ENCODE data around the gene PLET1.

Gene PLET1

DNA sequence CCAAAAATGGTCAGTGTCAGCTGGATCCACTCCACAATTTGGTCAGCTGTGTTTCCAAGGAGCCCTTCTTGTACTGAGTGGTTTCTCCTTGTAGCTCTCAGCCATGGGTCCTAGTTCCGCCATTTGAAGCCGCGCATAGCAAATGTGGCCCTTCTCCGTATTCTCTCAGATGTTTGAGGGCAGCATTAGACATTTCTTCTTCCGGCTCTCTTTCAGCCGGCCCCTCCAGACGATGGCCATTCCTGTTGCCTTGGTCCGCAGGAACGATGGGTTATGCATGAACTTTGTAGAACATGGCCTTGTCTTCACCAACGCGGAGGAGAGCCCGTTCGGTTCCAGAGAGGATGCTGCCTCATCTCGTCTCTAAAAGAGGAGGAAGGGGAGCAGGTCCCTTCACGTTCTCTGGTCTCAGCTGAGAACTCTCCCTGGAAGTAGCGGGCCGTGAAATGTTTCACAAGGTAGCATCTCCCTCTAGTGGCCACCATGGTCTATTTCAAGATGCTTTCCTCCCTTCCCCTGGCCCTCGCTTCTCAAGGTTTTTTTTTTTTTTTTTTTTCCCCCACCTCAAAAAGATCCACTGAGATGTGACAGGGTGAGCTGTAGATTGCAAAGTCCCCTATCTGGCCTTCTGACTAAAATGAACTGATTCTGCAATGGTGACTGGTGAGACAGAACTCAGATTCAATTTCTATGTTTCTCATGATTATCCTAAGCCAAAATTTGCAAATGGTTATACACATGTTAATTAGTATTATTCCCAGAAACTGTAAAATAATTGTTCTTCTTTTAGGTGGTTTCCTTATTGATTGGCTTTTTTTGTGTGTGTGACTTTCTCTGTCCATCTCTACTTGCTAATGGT, 19.8 kb upstream of the PLET1 start:
- peak; percentile 62 for DNase-seq (ENCODE audit: low read depth)

DNA sequence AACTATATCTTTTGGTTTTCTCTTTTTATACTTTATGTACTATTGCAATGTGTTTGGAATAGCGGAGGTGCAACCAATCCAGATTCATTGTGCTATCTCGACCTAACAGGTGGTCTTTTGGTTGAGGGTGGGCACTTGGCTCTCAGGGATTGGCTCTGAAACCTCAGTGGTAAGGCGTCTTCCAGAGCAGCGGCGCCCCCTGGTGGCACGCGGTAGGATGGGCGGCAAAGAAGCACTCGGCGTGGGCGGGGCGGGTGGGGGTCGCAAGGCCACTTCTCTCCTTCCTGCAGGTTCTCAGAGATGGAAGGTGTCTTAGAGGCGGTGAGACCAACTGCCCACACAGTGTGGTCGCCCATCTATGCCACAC, 19.2 kb upstream of the PLET1 start:
- DNase-seq (ENCODE audit: low read depth) = peak; percentile 65

- no peak for DNase-seq (ENCODE audit: low read depth)
Measured at GRCh38 chr11:112278803-112279202, 18.1 kb upstream of the PLET1 start.

- no peak for DNase-seq (ENCODE audit: low read depth)
Measured at GRCh38 chr11:112277941-112278340, 17.3 kb upstream of the PLET1 start.

DNA sequence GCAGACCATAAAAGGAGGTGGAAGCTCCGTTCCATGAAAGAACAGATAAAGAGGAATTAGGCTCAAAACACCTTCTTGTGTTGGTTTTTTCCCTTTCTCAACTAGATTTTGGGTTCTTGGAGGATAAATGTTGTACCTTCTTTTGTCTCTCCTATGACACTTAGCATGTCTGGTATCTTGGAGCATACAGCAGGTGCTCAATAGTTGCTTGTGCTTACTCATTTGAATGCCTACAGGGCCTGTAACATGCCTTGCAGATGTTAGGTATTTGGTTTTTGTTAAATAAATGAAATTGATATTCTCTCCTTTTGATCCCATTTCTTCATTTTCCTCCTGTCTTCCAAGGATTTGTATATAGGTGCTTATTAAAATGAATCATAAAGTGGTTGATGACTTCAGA, 16.4 kb upstream of the PLET1 start:
- no peak for DNase-seq (ENCODE audit: low read depth)

DNA sequence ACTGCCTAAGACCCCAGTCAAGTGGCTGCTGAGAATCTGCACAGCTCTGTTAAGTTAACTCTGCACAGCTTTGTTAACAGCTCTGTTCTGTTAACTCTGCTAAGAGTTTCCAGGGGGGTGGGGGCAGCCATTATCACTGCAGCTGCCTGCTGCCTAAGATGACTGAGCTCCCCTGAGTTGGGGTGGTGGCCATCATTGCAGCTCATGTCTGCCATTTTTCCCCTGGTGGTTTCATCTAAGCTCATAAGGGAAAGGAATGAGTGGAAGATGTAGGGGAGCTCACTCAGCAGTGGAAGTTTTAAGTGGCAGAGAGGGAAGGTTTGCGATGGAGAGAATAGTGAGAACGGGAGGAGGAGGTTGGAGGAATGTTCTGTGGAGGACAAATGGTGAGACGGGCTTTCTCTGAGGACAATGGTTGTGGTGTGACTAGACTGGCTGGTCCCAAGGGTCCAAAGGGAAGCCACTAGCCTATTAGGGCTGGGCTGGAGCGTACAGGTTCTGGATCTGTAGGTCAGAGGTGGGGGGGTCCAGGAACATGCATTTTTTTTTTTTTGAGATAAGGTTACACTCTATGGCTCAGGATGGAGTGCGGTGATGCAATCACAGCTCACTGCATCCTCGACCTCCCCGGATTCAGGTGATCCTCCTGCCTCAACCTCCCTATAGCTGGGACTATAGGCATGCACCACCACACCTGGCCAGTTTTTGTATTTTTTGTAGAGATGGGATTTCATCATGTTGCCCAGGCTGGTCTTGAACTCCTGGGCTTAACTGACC, 13.5 kb upstream of the PLET1 start:
- no peak for DNase-seq (ENCODE audit: low read depth)

GRCh38 chr11:112273066-112273465, 12.4 kb upstream of the PLET1 start:
- DNase-seq (ENCODE audit: low read depth) = no peak

- DNase-seq (ENCODE audit: low read depth) = no peak
Measured at GRCh38 chr11:112271242-112271641, 10.6 kb upstream of the PLET1 start.

- no peak for DNase-seq (ENCODE audit: low read depth)
Measured at GRCh38 chr11:112270551-112271180, 10.0 kb upstream of the PLET1 start.

GRCh38 chr11:112269139-112269538, 8.5 kb upstream of the PLET1 start:
- no peak for DNase-seq (ENCODE audit: low read depth)

DNA sequence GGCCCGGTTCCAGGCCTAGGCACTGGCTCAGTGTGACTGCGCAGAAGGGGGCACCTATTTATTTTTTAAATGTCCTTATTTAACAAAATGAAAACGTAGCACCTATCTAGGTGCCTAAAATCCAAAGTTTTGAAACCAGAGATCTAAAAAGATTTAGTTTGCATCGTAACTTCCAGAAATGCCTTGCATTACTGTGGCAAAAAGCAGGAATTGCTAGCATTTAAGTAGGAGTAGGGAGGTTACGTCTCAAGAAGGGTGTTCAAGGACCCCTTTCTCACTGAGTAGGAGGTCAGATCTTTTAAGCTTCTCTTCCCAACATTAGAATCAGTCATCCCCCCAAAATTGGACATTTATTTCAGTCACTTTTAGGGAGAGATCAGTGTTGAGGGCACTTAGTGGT, 7.7 kb upstream of the PLET1 start:
- DNase-seq (ENCODE audit: low read depth) = no peak

GRCh38 chr11:112267188-112267591, 6.5 kb upstream of the PLET1 start:
- no peak for DNase-seq (ENCODE audit: low read depth)

DNA sequence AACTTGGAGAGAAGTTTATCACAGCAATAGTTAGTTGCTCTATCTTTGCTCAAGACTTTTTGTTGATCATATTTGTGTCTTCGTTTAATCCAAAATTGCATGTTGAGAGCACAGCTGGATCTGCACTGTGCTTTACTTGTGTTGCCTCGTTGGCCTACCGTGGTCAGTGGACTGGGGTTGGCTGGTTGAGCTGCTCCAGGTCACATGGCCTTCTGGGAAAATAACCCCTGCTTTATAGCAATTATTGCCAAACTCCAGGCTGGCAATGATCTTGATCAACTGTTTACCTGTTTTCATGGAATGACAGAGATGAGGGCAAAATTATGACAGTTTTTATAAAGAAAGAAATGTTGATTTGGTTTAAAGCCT, 5.7 kb upstream of the PLET1 start:
- no peak for DNase-seq (ENCODE audit: low read depth)

DNA sequence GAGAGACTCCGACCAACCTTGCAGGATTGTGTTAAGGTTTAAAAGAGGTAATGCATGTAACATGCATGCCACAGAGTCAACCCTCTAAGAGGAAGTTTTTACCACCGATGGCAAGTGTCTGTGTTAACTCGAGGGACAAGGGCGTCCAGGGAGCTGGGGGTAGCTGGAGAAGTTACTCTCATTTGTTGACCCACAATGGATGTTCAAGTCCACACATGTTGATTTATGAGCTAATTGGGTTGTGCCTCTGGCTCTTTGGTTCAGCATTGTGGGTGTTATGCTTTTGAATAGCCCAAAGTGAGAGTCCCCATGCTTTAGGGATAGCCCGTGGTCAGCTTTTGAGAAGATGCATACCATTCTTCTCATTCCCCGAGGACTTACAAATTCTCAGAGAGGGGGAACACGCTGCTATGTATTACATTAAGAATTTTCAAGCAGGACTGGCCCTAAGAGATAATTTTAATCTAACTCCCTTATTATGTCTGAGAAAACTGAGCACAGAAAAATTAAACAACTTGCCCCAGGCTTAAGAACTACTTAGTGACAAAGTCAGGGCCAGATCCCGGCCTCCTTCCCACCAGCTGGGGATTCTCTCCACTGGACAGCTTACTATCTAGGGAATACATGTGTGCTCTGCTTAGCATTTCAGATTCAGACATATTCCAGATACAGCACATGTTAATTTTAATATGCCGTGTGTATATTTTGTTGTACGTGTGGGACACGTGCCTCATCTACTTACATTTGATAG, 5.2 kb upstream of the PLET1 start:
- no peak for DNase-seq (ENCODE audit: low read depth)

DNA sequence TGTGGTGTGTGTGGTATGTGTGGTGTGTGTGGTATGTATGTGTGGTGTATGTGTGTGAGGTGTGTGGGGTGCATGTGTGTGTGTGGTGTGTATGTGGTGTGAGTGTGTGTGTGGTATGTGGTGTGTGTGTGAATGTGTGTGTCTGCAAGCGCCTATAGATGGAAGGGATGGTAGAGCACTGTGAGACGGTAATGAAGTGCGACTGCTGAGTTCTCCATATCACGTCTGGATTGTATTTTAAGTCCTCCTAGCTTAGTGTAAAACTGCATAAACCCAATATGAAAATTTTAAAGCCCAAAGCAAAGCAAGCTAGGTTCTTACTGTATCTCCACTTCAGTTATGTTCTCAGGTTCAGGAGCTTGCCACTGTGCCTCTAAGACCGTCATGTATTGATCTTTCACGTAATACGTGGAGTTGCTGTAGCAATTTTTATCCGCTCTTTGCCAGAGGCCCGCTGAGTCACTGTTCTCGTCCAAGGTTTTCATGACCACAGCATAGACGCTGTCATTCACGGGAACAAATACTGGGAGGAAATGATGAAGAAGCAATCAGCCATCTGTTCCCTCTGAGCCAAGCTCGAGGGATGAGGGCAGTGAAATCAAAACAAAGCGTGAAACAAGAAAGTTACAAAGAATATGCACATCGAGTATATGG, 5.5 kb downstream of the PLET1 start:
- DNase-seq (ENCODE audit: low read depth) = no peak

- no peak for DNase-seq (ENCODE audit: low read depth)
Measured at GRCh38 chr11:112253605-112254242, 6.9 kb downstream of the PLET1 start.

DNA sequence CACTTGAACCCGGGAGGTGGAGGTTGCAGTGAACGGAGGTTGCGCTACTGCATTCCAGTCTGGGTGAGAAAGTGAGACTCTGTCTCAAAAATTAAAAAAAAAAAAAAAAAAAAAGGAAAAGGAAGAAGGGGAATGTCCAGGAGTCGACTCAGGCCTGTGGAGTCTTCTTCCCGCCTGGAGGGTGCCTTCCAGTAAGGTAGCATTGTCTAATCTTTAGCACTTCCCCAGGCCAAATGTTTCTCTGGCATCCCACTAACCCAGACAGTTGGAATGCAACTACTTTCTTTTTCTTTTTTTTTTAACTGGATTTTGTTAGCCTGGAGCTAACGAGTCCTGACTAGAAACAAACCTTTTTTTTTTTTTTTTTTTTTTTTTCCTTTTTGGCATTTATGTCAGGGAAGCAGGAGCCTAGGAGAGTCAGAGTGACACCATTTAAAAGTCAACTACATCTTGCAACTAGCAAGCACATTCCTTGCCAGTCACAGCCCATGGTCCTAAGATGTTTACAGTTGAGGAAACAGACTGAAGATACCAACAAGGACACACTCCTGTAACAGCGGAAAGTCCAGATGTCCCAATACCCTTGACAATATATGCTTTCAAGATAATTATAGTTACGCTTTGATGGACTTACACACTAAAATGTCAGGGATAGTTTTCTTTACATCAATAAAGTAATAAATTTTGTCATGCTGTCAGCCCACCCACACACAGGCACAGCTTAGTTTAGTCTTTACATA, 10.6 kb downstream of the PLET1 start:
- DNase-seq (ENCODE audit: low read depth) = no peak

- no peak for DNase-seq (ENCODE audit: low read depth)
Measured at GRCh38 chr11:112248201-112248600, 12.5 kb downstream of the PLET1 start.

GRCh38 chr11:112247201-112247600, 13.5 kb downstream of the PLET1 start:
- DNase-seq (ENCODE audit: low read depth) = no peak

GRCh38 chr11:112241486-112241885, 19.2 kb downstream of the PLET1 start:
- no peak for DNase-seq (ENCODE audit: low read depth)

- DNase-seq (ENCODE audit: low read depth) = no peak
Measured at GRCh38 chr11:112238041-112238440, 22.6 kb downstream of the PLET1 start.

Measured in stimulated activated CD8-positive, alpha-beta memory T cell treated with anti-CD3 and anti-CD28 coated beads, Interleukin-12 subunit alpha, Interleukin-12 subunit beta, amount 100 ng/mL, for 1 hour (primary cell).